Transverse colon (tissue), 4 donors: ENCODE measurements around the gene TGOLN2. TPM values are rescaled to one million over a fixed set of nuclear protein-coding genes. Genes with fewer than 3 reads are reported as not detected.

Source experiments
- DNase-seq: peaks from one replicate; pipeline ENCODE4 v3.0.0-alpha.2; 2019
- H3K27ac ChIP-seq, 4 donors: fragments of 200-600 bp; sonication (generic); 2 replicates each; pipeline ENCODE4 v1.5.1; 2016 to 2018; ENCODE audit warnings: inconsistent platforms in 4 of 4
- H3K27me3 ChIP-seq: fragments of 200-600 bp; sonication (generic); 2 replicates; pipeline ENCODE4 v1.5.1; 2017; ENCODE audit warnings: inconsistent platforms
- H3K36me3 ChIP-seq, 4 donors: fragments of 200-600 bp; sonication (generic); 2 replicates each; pipeline ENCODE4 v1.5.1; 2017 to 2019; ENCODE audit warnings: inconsistent platforms in 4 of 4
- H3K4me1 ChIP-seq, 4 donors: fragments of 200-600 bp; sonication (generic); 2 replicates each; pipeline ENCODE4 v1.5.1; 2017 to 2020; ENCODE audit warnings: inconsistent platforms in 4 of 4
- H3K4me3 ChIP-seq, 4 donors: fragments of 200-600 bp; sonication (generic); 1 replicate in 1 of 4; 2 replicates in 3 of 4; pipeline versions ENCODE4 v1.5.1 to v1.6.1; 2017 to 2019; ENCODE audit warnings: inconsistent platforms in 4 of 4
- H3K9me3 ChIP-seq, 2 donors: fragments of 200-600 bp; sonication (generic); 2 replicates each; pipeline ENCODE4 v1.5.1; 2017 to 2019; ENCODE audit warnings: inconsistent platforms in 2 of 2
- CTCF ChIP-seq, 5 experiments: fragments of 200-600 bp in 3 of 5; fragments of 450-650 bp in 2 of 5; sonication (generic) in 3 of 5; IDR thresholded peaks; 1 replicate in 2 of 5; 2 replicates in 3 of 5; pipeline ENCODE4 v1.5.1; 2016 to 2017; ENCODE audit warnings: antibody characterized with exemption in 5 of 5, inconsistent platforms in 3 of 5, mild to moderate bottlenecking in 2 of 5, moderate library complexity in 1 of 5
- EP300 ChIP-seq: sonication (generic); formaldehyde crosslinking; IDR thresholded peaks from one replicate; pipeline ENCODE4 v1.6.1; 2017; ENCODE audit warnings: antibody characterized with exemption, low read depth
- POLR2A ChIP-seq: fragments of 450-650 bp; IDR thresholded peaks from one replicate; pipeline ENCODE4 v1.6.1; 2016; ENCODE audit warnings: antibody characterized with exemption, mild to moderate bottlenecking, moderate library complexity
- POLR2AphosphoS5 ChIP-seq, 3 donors: sonication (generic); formaldehyde crosslinking; IDR thresholded peaks; one replicate each; pipeline ENCODE4 v1.6.1; 2016; ENCODE audit warnings: antibody characterized with exemption in 3 of 3
- whole genome bisulfite sequencing, 2 donors: methylation state at CpG; one replicate each; pipeline ENCODE4 v1.1.5; 2018; ENCODE audit warnings: low coverage in 1 of 2; 5-methylcytosine and 5-hydroxymethylcytosine counted together
- in situ Hi-C, 4 donors: fragments of 200-750 bp; cut with MboI; loops; one replicate each; pipeline versions ENCODE4 v1.15.0 to v1.15.1; 2017; ENCODE audit warnings: low sequenced_read_pairs in 3 of 4, low pct_ligation_motif_present in 1 of 4, low pct_unique_long_range_greater_than_20kb in 1 of 4
- intact Hi-C: fragments of 100-400 bp; cut with DNase I; formaldehyde crosslinking; loops from one replicate; pipeline ENCODE4 v1.15.1; 2023; ENCODE audit warnings: low total_unique reads
- total RNA-seq, 4 donors: library from RNA; depleted of rRNA; stranded (reverse); fragments of >200 nt; gene quantifications; one replicate each; pipeline ENCODE4 v1.1.0, GENCODE V29; 2016

The TGOLN2 gene
- total RNA-seq, 4 donors from 2014 or later = 113 to 234 (median 232) TPM

GRCh38 chr2:85355521-85355920 is 27.7 kb upstream of the TGOLN2 start:
- in situ Hi-C loops (no loop called here), intact Hi-C loops (no loop called here)
- Histone ChIP-seq H3K36me3 (peaks cover 0 to 14% (median 5%) of the 10 kb centered on the region in 4 donors), H3K27me3 (no peaks in the 10 kb centered on the region), H3K4me1 (peaks cover 7 to 30% (median 20%) of the 10 kb centered on the region in 4 donors), H3K4me3 (peak overlapping the region in 3 of 4 donors; percentile 64 to 72 (median 65)), H3K9me3 (no peaks in the 10 kb centered on the region), H3K27ac (peak overlapping the region in 3 of 4 donors; percentile 92 to 95 (median 94))
- 40 to 82% methylated on average over 1 to 3 of the region's 3 CpGs for WGBS, 2 donors
- no peak for DNase-seq
- TF ChIP-seq CTCF (IDR thresholded peaks at IDR 0.05) (no peak), EP300 (no peak), POLR2A (no peak), POLR2AphosphoS5 (IDR thresholded peaks at IDR 0.05) (no peak)

DNA sequence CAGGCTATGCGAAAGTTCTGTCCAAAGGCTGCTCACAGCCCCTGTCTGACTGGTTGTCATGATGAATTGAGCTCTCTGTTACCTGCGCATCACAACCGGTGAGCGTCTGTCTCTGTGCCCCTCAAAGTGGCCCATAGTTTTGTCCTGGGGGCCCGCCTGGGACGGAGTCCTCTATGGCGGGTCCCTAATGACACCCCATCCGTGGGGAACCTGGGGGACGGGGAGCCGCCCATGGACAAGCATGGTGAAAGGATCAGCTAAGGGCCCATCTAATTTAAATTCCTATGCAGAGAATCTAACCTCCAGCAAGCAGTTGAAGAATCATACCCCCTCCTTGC is 27.3 kb upstream of the TGOLN2 start:
- no peak for TF ChIP-seq CTCF (IDR thresholded peaks at IDR 0.05)
- TF ChIP-seq POLR2AphosphoS5 (IDR thresholded peaks at IDR 0.05) = no peak
- TF ChIP-seq POLR2A = no peak
- no peak for TF ChIP-seq EP300
- Histone ChIP-seq H3K4me1 (peaks cover 7 to 30% (median 20%) of the 10 kb centered on the region in 4 donors), H3K27ac (peak overlapping the region; percentile 92 to 95 (median 94)), H3K9me3 (no peaks in the 10 kb centered on the region), H3K36me3 (peaks cover 0 to 18% (median 7%) of the 10 kb centered on the region in 4 donors), H3K27me3 (no peaks in the 10 kb centered on the region), H3K4me3 (peak overlapping the region; percentile 64 to 77 (median 68))
- no peak for DNase-seq
- intact Hi-C loops = no loop called here
- WGBS, 2 donors = 11% methylated on average over 10 of the region's 10 CpGs; no CpG with 5 or more reads in 1 of the 2 donors
- in situ Hi-C loops = no loop called here

- in situ Hi-C loops = no loop called here
- peak; percentile 99 for TF ChIP-seq POLR2A
- TF ChIP-seq CTCF (IDR thresholded peaks at IDR 0.05) = no peak
- peak; percentile 93 to 99 (median 99) for TF ChIP-seq POLR2AphosphoS5 (IDR thresholded peaks at IDR 0.05)
- no peak for TF ChIP-seq EP300
- H3K4me3 ChIP-seq = peak within 1 kb of the TSS; percentile 64 to 77 (median 68)
- peak; percentile 98 for DNase-seq
- 0% methylated on average over 2 to 41 of the region's 42 CpGs for WGBS, 2 donors
- intact Hi-C loops = no loop called here
- H3K36me3 ChIP-seq = peaks cover 0 to 23% (median 10%) of the 10 kb centered on the region in 4 donors
- H3K9me3 ChIP-seq = no peaks in the 10 kb centered on the region
- no peaks in the 10 kb centered on the region for H3K27me3 ChIP-seq
- peak within 1 kb of the TSS; percentile 92 to 95 (median 94) for H3K27ac ChIP-seq
- peaks cover 7 to 30% (median 20%) of the 10 kb centered on the region in 4 donors for H3K4me1 ChIP-seq
Observed at GRCh38 chr2:85354286-85355072, 26.7 kb upstream of the TGOLN2 start, which contains the start of the genes ELMOD3 and RETSAT. Gene ELMOD3, plus strand, starts transcription at chr2:85354769. Its CDS starts 2,430 bp downstream, at chr2:85357199. Gene RETSAT, minus strand, starts transcription at chr2:85354528. Its CDS starts 21 bp downstream, at chr2:85354507.

- intact Hi-C loops = no loop called here
- no peaks in the 10 kb centered on the region for H3K9me3 ChIP-seq
- H3K4me3 ChIP-seq = peak overlapping the region; percentile 64 to 73 (median 68)
- peaks cover 0 to 28% (median 12%) of the 10 kb centered on the region in 4 donors for H3K36me3 ChIP-seq
- DNase-seq = peak; percentile 84
- TF ChIP-seq POLR2AphosphoS5 (IDR thresholded peaks at IDR 0.05) (peak in 1 of 3 donors; percentile 7), EP300 (no peak), POLR2A (no peak), CTCF (IDR thresholded peaks at IDR 0.05) (no peak)
- H3K27ac ChIP-seq = peak overlapping the region; percentile 92 to 95 (median 94)
- peaks cover 7 to 30% (median 20%) of the 10 kb centered on the region in 4 donors for H3K4me1 ChIP-seq
- 0 to 7% methylated on average over 4 to 16 of the region's 16 CpGs for WGBS, 2 donors
- in situ Hi-C loops = no loop called here
- H3K27me3 ChIP-seq = no peaks in the 10 kb centered on the region
Observed at GRCh38 chr2:85353876-85354285, 26.1 kb upstream of the TGOLN2 start.
